ENCODE measurements around the gene TAF5L.

TAF5L gene

DNA sequence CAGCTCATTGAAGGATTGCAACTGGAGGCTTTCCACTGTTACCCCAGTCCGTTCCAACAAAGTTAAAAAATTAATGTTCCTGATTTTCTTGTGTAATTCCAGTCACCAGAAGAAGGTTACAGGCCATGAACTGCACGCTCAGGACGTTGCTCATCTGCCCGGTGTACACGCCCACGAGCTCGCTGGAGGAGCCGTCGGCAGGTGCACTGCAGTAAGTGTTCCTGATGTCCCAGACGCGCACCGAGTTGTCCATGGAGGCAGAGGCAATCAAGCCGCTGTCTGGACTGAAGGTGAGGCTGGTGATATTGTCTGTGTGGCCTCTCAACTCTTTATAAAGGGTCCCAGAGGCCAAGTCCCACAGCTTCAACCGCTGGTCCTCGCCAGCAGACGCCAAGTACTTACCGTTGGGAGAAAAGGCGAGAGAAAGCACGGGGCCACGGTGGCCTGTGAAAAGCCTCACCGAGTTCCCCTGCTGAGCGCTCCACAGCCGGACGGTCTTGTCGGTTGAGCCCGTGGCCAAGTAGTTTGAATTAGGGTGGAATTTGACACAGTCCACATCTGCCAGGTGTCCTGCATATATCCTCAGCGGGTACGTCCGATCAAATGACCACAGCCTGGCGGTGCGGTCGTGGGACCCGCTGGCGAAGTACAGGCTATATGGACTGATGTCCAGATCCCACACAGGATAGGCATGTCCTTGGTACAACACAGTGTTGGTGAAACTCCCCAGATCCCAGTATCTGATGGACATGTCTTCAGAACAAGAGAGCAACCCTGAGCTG lies 31.5 kb downstream of the TAF5L start:
- TF ChIP-seq, protein P1, sequence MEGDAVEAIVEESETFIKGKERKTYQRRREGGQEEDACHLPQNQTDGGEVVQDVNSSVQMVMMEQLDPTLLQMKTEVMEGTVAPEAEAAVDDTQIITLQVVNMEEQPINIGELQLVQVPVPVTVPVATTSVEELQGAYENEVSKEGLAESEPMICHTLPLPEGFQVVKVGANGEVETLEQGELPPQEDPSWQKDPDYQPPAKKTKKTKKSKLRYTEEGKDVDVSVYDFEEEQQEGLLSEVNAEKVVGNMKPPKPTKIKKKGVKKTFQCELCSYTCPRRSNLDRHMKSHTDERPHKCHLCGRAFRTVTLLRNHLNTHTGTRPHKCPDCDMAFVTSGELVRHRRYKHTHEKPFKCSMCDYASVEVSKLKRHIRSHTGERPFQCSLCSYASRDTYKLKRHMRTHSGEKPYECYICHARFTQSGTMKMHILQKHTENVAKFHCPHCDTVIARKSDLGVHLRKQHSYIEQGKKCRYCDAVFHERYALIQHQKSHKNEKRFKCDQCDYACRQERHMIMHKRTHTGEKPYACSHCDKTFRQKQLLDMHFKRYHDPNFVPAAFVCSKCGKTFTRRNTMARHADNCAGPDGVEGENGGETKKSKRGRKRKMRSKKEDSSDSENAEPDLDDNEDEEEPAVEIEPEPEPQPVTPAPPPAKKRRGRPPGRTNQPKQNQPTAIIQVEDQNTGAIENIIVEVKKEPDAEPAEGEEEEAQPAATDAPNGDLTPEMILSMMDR (conservative IDR thresholded peaks at IDR 0.05), result no peak
- TF ChIP-seq ZFX (IDR thresholded peaks at IDR 0.05), result no peak
- H3K27ac ChIP-seq, result no peak overlapping the region

DNA sequence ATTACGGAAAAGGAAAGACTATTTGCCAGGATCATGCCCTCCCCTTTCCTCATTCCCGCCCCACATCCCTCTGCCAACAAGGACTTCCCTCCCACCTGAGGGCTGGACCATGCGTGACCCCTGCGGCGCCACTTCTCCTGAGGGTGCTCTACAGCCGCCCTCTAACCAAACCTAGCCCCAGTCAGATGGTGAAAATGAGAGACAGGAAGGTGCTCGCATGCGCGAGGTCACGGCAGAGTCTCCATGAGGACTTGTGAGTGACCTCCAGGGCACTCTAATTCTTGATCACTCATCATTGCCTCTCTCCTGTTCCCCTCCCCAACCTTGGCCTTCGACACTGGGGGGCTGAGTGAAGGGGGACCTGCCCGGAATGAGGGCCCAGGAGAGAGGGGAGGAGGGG lies 32.1 kb downstream of the TAF5L start:
- TF ChIP-seq, protein P1 (conservative IDR thresholded peaks at IDR 0.05), result no peak
- no peak for TF ChIP-seq ZFX (IDR thresholded peaks at IDR 0.05)
- H3K27ac ChIP-seq, result no peak overlapping the region

DNA sequence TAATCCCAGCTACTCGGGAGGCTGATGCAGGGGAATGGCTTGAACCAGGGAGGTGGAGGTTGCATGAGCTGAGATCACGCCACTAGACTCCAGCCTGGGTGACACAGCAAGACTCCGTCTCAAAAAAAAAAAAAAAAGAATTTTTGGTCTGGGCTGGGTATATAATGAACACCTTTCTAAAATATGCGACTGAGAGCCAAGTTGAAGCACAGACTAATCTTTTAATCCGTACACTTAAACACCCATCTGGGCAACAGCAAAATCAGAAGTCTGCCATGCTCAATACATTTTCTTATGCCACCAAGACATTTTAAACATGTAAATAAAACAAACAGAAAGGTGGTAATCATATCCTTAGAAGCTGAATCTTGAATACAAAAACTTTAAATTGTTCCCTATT lies 35.8 kb downstream of the TAF5L start:
- TF ChIP-seq ZFX (IDR thresholded peaks at IDR 0.05), result no peak
- TF ChIP-seq, protein P1 (conservative IDR thresholded peaks at IDR 0.05), result no peak
- H3K27ac ChIP-seq, result no peak overlapping the region

DNA sequence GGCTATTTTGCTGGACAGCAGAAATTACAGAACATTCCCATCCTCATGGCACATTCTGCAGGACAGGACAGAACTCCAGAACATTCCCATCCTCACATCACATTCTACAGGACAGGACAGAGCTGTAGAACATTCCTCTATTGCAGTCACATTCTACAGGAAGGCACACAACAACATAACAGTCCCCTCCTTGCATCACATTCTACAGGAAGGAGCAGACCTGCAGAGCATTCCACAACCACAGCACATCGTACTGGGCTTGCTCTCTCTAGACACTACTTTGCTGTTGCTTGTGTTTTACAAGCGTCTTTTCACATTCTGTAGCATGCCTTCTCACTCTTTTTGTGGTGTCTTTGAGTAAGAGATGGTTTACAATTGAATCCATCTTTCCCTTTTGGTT lies 40.6 kb downstream of the TAF5L start:
- no peak overlapping the region for H3K27ac ChIP-seq
- TF ChIP-seq ZFX (IDR thresholded peaks at IDR 0.05), result no peak

DNA sequence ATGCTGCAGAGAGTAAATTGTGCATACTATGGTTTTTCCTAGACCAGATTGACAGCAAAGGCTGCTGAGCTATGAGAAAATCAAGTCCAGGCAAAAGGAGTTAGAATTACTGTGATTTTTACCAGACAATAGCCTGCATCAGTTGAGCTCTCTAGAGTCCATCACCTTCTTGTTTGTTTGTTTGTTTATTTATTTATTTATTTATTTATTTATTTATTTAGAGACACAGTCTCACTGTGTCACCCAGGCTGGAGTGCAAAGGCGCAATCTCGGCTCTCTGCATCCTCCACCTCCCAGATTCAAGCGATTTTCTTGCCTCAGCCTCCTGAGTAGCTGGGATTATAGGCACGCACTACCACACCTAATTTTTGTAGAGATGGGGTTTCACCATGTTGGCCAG lies 43.2 kb downstream of the TAF5L start:
- TF ChIP-seq ZFX (IDR thresholded peaks at IDR 0.05), result no peak
- TF ChIP-seq, protein P1 (conservative IDR thresholded peaks at IDR 0.05), result no peak
- no peak overlapping the region for H3K27ac ChIP-seq

DNA sequence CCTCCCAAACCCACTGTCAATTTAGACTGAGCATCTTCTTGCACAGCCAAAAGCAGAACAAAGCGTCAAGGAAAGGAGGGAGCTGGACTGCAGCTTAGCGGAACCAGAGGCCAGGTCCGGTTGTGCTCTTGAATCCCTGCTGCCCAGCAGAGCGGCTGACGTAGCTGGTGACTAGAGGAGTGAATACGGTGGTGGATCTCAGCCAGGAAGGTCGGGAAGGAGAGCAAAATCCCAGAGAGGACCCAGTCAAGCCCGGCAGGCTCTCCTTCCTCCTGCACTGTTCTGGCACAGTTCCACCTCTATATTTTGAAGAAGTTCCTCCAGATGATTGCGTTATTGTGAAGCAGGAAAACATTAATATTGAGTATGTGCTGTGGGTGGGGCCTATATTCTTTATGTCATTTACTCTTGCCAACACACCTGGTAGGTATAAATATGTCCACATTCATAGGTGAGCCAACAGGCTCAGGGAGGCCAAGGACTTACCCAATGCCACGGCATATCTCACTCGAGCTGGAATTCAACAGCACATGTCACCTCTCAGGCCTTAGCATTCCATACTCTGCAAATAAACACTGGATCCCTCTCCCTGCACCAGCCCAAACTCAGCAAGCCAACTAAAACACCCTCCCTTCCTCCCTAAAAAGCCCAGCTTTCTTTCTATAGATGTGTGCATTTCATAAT lies 43.8 kb downstream of the TAF5L start:
- peak overlapping the region; percentile 4; the same call in 1 of the 2 replicates for H3K27ac ChIP-seq
- TF ChIP-seq, protein P1 (conservative IDR thresholded peaks at IDR 0.05), result no peak
- TF ChIP-seq ZFX (IDR thresholded peaks at IDR 0.05), result no peak

DNA sequence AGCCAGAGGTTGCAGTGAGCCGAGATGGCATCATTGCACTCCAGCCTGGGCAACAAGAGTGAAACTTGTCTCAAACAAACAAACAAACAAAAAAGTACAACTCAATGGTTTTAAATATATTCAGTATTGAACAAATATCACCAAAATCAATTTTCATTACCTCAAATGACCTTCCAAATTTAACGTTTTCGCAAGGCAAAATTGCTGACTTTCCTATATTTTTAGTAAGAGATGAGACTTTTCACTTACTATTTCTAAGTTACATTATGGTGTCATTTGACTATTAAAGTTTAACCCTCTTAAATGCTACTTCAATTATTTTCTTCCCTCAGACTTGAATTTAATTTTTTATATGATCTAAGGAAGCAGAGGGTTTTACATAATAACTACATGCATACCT lies 44.4 kb downstream of the TAF5L start:
- H3K27ac ChIP-seq, result no peak overlapping the region
- no peak for TF ChIP-seq ZFX (IDR thresholded peaks at IDR 0.05)
- TF ChIP-seq, protein P1 (conservative IDR thresholded peaks at IDR 0.05), result no peak
